H54 (cell line): ENCODE data around the gene ANKRD62.
"Not testable (repeated sequence)": the region's sequence is repeated elsewhere in the genome, so short reads cannot be mapped to it uniquely, and the experiment has no call there.

ENCODE experiments used
- DNase-seq: peaks from one replicate; pipeline ENCODE4 v3.0.0; 2011; ENCODE audit warnings: low spot score, mixed read lengths; ENCODE audit not compliant: insufficient read length
- FAIRE-seq: peaks from 3 replicates; lab custom pipeline; 2011; peaks lifted over from hg19 to GRCh38; lab: Jason Lieb, UNC
- POLR2A ChIP-seq: IDR thresholded peaks from 2 replicates; pipeline ENCODE4 v1.6.1; 2011; ENCODE audit warnings: low read depth, mild to moderate bottlenecking, low read length

The ANKRD62 gene

GRCh38 chr18:12059334-12060181 is 34.1 kb upstream of the ANKRD62 start:
- no peak for FAIRE-seq
- TF ChIP-seq POLR2A = no peak
- DNase-seq = no peak

GRCh38 chr18:12060182-12060870 is 33.3 kb upstream of the ANKRD62 start:
- DNase-seq (peak; percentile 91), FAIRE-seq (peak; percentile 96)
- TF ChIP-seq POLR2A = no peak

- FAIRE-seq = no peak
- TF ChIP-seq POLR2A = no peak
- no peak for DNase-seq
Measured at GRCh38 chr18:12061685-12062084, 32.0 kb upstream of the ANKRD62 start.

- FAIRE-seq = no peak
- no peak for TF ChIP-seq POLR2A
- no peak for DNase-seq
Measured at GRCh38 chr18:12062974-12063373, 30.7 kb upstream of the ANKRD62 start.

GRCh38 chr18:12064086-12064763 is 29.4 kb upstream of the ANKRD62 start:
- no peak for FAIRE-seq
- DNase-seq = no peak
- TF ChIP-seq POLR2A = no peak

- FAIRE-seq = no peak
- DNase-seq = no peak
- no peak for TF ChIP-seq POLR2A
Measured at GRCh38 chr18:12065397-12065796, 28.2 kb upstream of the ANKRD62 start.

GRCh38 chr18:12066910-12067511 is 26.6 kb upstream of the ANKRD62 start:
- DNase-seq = no peak
- TF ChIP-seq POLR2A = no peak
- FAIRE-seq = no peak

- FAIRE-seq (no peak), DNase-seq (no peak)
- no peak for TF ChIP-seq POLR2A
Measured at GRCh38 chr18:12067671-12068070, 26.0 kb upstream of the ANKRD62 start.

- FAIRE-seq, DNase-seq: not testable (repeated sequence)
Measured at GRCh38 chr18:12068316-12068949, 25.2 kb upstream of the ANKRD62 start.

GRCh38 chr18:12068950-12069320 is 24.7 kb upstream of the ANKRD62 start:
- no peak for DNase-seq
- TF ChIP-seq POLR2A = no peak
- peak; percentile 58 for FAIRE-seq

- FAIRE-seq = peak; percentile 73
- DNase-seq = not testable (repeated sequence)
Measured at GRCh38 chr18:12071066-12071465, 22.6 kb upstream of the ANKRD62 start.

GRCh38 chr18:12072996-12073395 is 20.6 kb upstream of the ANKRD62 start:
- FAIRE-seq (no peak), DNase-seq (no peak)
- no peak for TF ChIP-seq POLR2A

GRCh38 chr18:12074736-12075135 is 18.9 kb upstream of the ANKRD62 start:
- DNase-seq (no peak), FAIRE-seq (no peak)
- no peak for TF ChIP-seq POLR2A
